Measurements from ENCODE around the gene REXO4. TPM values are rescaled to one million over a fixed set of nuclear protein-coding genes. Genes with fewer than 3 reads are reported as not detected.
"Not testable (repeated sequence)": the region's sequence is repeated elsewhere in the genome, so short reads cannot be mapped to it uniquely, and the experiment has no call there.

Gene REXO4
- total and polyA plus RNA-seq, 2 of the 4 experiments (the other 2 are of a cell fraction) = 16.1 to 21.8 TPM

DNA sequence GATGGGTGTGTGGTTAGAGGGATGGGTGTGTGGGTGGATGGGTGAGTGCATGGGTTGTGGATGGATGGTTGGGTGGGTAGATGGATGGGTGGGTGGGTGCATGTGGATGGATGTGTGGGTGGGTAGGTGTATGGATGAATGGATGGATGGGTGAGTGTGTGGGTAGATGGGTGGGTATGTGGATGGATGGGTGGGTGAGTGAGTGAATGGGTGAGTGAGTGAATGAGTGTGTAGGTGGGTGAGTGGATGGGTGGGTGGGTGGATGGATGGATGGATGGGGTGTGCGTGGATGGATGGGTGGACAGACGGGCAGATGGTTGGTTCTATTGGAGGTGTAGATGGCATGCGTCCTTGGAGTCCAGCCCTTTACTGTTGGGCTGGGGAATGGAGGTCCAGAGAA lies 24.4 kb downstream of the REXO4 start:
- Histone ChIP-seq H3K23ac (ENCODE audit: low read depth, low read length) (no peak overlapping the region), H2BK20ac (ENCODE audit: low read depth, low read length) (no peak overlapping the region), H2AK9ac (replicated peaks; ENCODE audit: low read depth, low read length, poor library complexity) (no peak overlapping the region), H3K9me1 (ENCODE audit: insufficient read depth, low read length) (no peaks in the 10 kb centered on the region), H4K5ac (ENCODE audit: low read depth, low read length) (no peak overlapping the region), H2AFZ (replicated peaks; ENCODE audit: low read length, poor library complexity) (no peak overlapping the region), H3K4me2 (ENCODE audit: low read depth, low read length) (no peak overlapping the region), H3K18ac (ENCODE audit: low read depth, low read length) (no peak overlapping the region), H4K91ac (ENCODE audit: insufficient read depth, low read depth, low read length) (no peak overlapping the region), H3K4me3 (ENCODE audit: insufficient read depth, low read depth, low read length) (no peak overlapping the region), H3K14ac (replicated peaks; ENCODE audit: low read depth, low read length) (no peak overlapping the region), H4K8ac (ENCODE audit: low read depth in 2 of 2, low read length in 2 of 2) (no peak overlapping the region), H3K27ac (ENCODE audit: insufficient read depth, low read length) (no peak overlapping the region), H2BK5ac (ENCODE audit: low read depth, low read length, poor library complexity, severe bottlenecking) (peak overlapping the region; percentile 26), H2AK5ac (ENCODE audit: low read depth, low read length) (no peak overlapping the region), H3K36me3 (ENCODE audit: control insufficient read depth, insufficient read depth, low read length) (no peaks in the 10 kb centered on the region), H3K9ac (ENCODE audit: low read depth, low read length) (no peak overlapping the region), H3K79me1 (ENCODE audit: low read depth in 1 of 2, low read length in 2 of 2) (no peaks in the 10 kb centered on the region), H2BK120ac (ENCODE audit: low read depth, low read length) (no peak overlapping the region), H3K56ac (ENCODE audit: extremely low read depth, insufficient read depth, low read length) (no peak overlapping the region), H3K27me3 (ENCODE audit: control insufficient read depth, insufficient read depth, low read length) (peaks cover 36% of the 10 kb centered on the region), H3K4me1 (ENCODE audit: control insufficient read depth, insufficient read depth, low read length) (no peaks in the 10 kb centered on the region), H3K4ac (ENCODE audit: low read depth, low read length) (no peak overlapping the region), H4K20me1 (ENCODE audit: insufficient read depth, low read length) (no peaks in the 10 kb centered on the region), H2BK15ac (ENCODE audit: low read depth, low read length) (no peak overlapping the region), H3K9me3 (ENCODE audit: control insufficient read depth, insufficient read depth, low read length) (no peaks in the 10 kb centered on the region)
- in situ Hi-C loops (cut with MboI; ENCODE audit: low sequenced_read_pairs) = no loop called here
- no peak for DNase-seq
- ATAC-seq (ENCODE audit: low read depth) = no peak
- CTCF ChIA-PET = no interaction called here
- no TSS peak for BruUV-seq (replicated peaks)
- no peak for TF ChIP-seq BHLHE40 (IDR thresholded peaks at IDR 0.05; ENCODE audit: low read depth, low read length)
- TF ChIP-seq FOS (IDR thresholded peaks at IDR 0.05; ENCODE audit: low read depth, low read length) = no peak
- TF ChIP-seq MAZ (IDR thresholded peaks at IDR 0.05; ENCODE audit: borderline replicate concordance, low read depth, low read length) = no peak
- TF ChIP-seq RFX5 (IDR thresholded peaks at IDR 0.05; ENCODE audit: low read depth, low read length) = no peak
- TF ChIP-seq, protein P1, sequence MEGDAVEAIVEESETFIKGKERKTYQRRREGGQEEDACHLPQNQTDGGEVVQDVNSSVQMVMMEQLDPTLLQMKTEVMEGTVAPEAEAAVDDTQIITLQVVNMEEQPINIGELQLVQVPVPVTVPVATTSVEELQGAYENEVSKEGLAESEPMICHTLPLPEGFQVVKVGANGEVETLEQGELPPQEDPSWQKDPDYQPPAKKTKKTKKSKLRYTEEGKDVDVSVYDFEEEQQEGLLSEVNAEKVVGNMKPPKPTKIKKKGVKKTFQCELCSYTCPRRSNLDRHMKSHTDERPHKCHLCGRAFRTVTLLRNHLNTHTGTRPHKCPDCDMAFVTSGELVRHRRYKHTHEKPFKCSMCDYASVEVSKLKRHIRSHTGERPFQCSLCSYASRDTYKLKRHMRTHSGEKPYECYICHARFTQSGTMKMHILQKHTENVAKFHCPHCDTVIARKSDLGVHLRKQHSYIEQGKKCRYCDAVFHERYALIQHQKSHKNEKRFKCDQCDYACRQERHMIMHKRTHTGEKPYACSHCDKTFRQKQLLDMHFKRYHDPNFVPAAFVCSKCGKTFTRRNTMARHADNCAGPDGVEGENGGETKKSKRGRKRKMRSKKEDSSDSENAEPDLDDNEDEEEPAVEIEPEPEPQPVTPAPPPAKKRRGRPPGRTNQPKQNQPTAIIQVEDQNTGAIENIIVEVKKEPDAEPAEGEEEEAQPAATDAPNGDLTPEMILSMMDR (conservative IDR thresholded peaks at IDR 0.05; ENCODE audit: low read depth, low read length) = no peak
- intact Hi-C loops (cut with micrococcal nuclease) = no loop called here
- POLR2A ChIA-PET (ENCODE audit: unreplicated experiment) = no interaction called here
- WGBS, 2 experiments (ENCODE audit: extremely low coverage in 2 of 2, insufficient read length in 1 of 2) = 73% methylated on average over 2 of the region's 3 CpGs; no CpG with 5 or more reads in 1 of the 2 experiments
- dilution Hi-C loops (cut with HindIII; ENCODE audit: low sequenced_read_pairs, unreplicated experiment) = no loop called here

DNA sequence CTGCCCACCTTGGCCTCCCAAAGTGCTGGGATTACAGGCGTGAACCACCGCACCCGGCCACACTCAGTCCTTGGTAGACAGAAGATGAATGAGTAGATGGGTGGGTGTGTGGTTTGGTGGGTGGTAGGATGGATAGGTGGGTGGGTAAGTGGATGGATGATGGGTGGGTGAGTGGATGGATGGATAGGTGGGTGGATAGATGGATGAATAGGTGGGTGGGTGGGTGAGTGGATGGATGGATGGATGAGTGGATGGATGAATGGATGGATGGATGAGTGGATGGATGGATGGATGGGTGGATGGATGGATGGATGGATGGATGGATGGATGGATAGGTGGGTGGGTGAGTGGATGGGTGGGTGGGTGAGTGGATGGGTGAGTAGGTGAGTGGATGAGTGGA lies 25.5 kb downstream of the REXO4 start:
- intact Hi-C loops (cut with micrococcal nuclease); H3K4ac ChIP-seq (ENCODE audit: low read depth, low read length); H3K4me1 ChIP-seq (ENCODE audit: control insufficient read depth, insufficient read depth, low read length); ATAC-seq (ENCODE audit: low read depth); BruUV-seq (replicated peaks); H2AK5ac ChIP-seq (ENCODE audit: low read depth, low read length); H3K27ac ChIP-seq (ENCODE audit: insufficient read depth, low read length); DNase-seq; H3K9ac ChIP-seq (ENCODE audit: low read depth, low read length); H2AFZ ChIP-seq (replicated peaks; ENCODE audit: low read length, poor library complexity); H4K91ac ChIP-seq (ENCODE audit: insufficient read depth, low read depth, low read length); H3K4me2 ChIP-seq (ENCODE audit: low read depth, low read length); H3K23ac ChIP-seq (ENCODE audit: low read depth, low read length); in situ Hi-C loops (cut with MboI; ENCODE audit: low sequenced_read_pairs); CTCF ChIA-PET; dilution Hi-C loops (cut with HindIII; ENCODE audit: low sequenced_read_pairs, unreplicated experiment); H4K20me1 ChIP-seq (ENCODE audit: insufficient read depth, low read length); H2BK5ac ChIP-seq (ENCODE audit: low read depth, low read length, poor library complexity, severe bottlenecking); H3K9me1 ChIP-seq (ENCODE audit: insufficient read depth, low read length); H2BK15ac ChIP-seq (ENCODE audit: low read depth, low read length); H3K36me3 ChIP-seq (ENCODE audit: control insufficient read depth, insufficient read depth, low read length); H3K14ac ChIP-seq (replicated peaks; ENCODE audit: low read depth, low read length); H3K4me3 ChIP-seq (ENCODE audit: insufficient read depth, low read depth, low read length); H3K18ac ChIP-seq (ENCODE audit: low read depth, low read length); H2AK9ac ChIP-seq (replicated peaks; ENCODE audit: low read depth, low read length, poor library complexity); H3K9me3 ChIP-seq (ENCODE audit: control insufficient read depth, insufficient read depth, low read length); H4K8ac ChIP-seq (ENCODE audit: low read depth in 2 of 2, low read length in 2 of 2); H2BK20ac ChIP-seq (ENCODE audit: low read depth, low read length); H2BK120ac ChIP-seq (ENCODE audit: low read depth, low read length); H3K79me1 ChIP-seq (ENCODE audit: low read depth in 1 of 2, low read length in 2 of 2); H4K5ac ChIP-seq (ENCODE audit: low read depth, low read length); H3K56ac ChIP-seq (ENCODE audit: extremely low read depth, insufficient read depth, low read length): not testable (repeated sequence)
- POLR2A ChIA-PET (ENCODE audit: unreplicated experiment) = interaction anchor here (0.7 kb wide), 1 partner anchor 9 kb away, joined by 8 read pairs; no protein-coding TSS in a partner anchor
- WGBS, 2 experiments (ENCODE audit: extremely low coverage in 2 of 2, insufficient read length in 1 of 2) = 96% methylated on average over 3 of the region's 3 CpGs; no CpG with 5 or more reads in 1 of the 2 experiments
- H3K27me3 ChIP-seq (ENCODE audit: control insufficient read depth, insufficient read depth, low read length) = peaks cover 31% of the 10 kb centered on the region
